Measurements from ENCODE around the gene BCORL1. TPM values are rescaled to one million over a fixed set of nuclear protein-coding genes. Genes with fewer than 3 reads are reported as not detected.

Gene BCORL1
- total RNA-seq, 2 donors from 2014 or later, result 3.0 to 4.4 TPM

DNA sequence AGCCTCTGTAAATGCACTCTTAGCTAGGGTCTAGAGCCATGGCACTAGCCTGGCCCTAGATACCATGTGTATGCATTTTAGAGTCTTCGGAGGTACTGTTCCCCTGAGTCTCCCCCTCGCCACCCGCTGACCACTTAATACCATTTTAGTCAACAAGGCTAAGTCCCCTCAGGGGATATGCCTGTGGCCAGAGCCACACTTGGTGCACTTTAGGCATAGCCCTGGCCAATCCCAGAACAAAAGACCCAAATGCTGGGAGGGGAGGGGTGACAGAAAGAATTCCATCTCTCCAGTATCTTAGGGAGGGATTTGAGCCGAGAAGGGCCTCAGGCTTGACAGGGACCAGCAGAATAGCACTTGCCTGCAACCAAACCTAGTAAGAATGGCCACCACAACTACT is 28.6 kb upstream of the BCORL1 start:
- Histone ChIP-seq H3K36me3 (replicated peaks in 1 of 2; ENCODE audit: insufficient read depth in 1 of 2, low read depth in 2 of 2) (no peaks in the 10 kb centered on the region), H3K9me3 (no peaks in the 10 kb centered on the region), H3K4me1 (peaks cover 15% of the 10 kb centered on the region), H3K27ac (no peak overlapping the region), H3K4me3 (no peak overlapping the region), H3K27me3 (no peaks in the 10 kb centered on the region)
- TF ChIP-seq POLR2A (IDR thresholded peaks at IDR 0.05), result no peak
- TF ChIP-seq, protein P1, sequence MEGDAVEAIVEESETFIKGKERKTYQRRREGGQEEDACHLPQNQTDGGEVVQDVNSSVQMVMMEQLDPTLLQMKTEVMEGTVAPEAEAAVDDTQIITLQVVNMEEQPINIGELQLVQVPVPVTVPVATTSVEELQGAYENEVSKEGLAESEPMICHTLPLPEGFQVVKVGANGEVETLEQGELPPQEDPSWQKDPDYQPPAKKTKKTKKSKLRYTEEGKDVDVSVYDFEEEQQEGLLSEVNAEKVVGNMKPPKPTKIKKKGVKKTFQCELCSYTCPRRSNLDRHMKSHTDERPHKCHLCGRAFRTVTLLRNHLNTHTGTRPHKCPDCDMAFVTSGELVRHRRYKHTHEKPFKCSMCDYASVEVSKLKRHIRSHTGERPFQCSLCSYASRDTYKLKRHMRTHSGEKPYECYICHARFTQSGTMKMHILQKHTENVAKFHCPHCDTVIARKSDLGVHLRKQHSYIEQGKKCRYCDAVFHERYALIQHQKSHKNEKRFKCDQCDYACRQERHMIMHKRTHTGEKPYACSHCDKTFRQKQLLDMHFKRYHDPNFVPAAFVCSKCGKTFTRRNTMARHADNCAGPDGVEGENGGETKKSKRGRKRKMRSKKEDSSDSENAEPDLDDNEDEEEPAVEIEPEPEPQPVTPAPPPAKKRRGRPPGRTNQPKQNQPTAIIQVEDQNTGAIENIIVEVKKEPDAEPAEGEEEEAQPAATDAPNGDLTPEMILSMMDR (IDR thresholded peaks at IDR 0.05), result no peak
- 93 to 100% methylated on average over 1 to 4 of the region's 4 CpGs for WGBS, 2 donors
- intact Hi-C loops (cut with DNase I), result no loop called here
- no peak for ATAC-seq
- DNase-seq, result no peak

DNA sequence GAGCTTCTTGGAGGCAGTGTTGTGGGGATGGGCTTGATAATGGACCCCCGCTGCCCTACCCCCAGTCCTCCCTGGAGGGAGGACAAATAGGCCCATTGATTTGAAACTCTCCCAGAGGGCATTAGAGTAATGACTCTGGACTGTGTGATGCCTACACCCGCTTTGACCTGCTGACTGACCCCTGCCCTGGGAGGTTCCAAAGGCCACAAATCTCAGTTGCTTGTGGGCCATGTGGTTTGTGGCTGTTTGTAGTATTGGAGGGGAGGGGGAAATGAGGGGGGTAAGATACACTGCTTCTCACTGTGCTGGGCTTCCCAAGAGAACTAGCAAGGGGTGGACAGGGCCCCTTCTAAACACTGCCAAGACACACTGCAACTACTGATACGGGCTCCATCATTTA is 27.6 kb upstream of the BCORL1 start:
- Histone ChIP-seq H3K4me1 (peaks cover 15% of the 10 kb centered on the region), H3K9me3 (no peaks in the 10 kb centered on the region), H3K27me3 (no peaks in the 10 kb centered on the region), H3K27ac (no peak overlapping the region), H3K36me3 (replicated peaks in 1 of 2; ENCODE audit: insufficient read depth in 1 of 2, low read depth in 2 of 2) (no peaks in the 10 kb centered on the region), H3K4me3 (no peak overlapping the region)
- DNase-seq (no peak), ATAC-seq (no peak)
- 83 to 100% methylated on average over 1 to 3 of the region's 3 CpGs for WGBS, 2 donors
- intact Hi-C loops (cut with DNase I), result no loop called here
- TF ChIP-seq, protein P1 (IDR thresholded peaks at IDR 0.05), result no peak
- TF ChIP-seq POLR2A (IDR thresholded peaks at IDR 0.05), result no peak

DNA sequence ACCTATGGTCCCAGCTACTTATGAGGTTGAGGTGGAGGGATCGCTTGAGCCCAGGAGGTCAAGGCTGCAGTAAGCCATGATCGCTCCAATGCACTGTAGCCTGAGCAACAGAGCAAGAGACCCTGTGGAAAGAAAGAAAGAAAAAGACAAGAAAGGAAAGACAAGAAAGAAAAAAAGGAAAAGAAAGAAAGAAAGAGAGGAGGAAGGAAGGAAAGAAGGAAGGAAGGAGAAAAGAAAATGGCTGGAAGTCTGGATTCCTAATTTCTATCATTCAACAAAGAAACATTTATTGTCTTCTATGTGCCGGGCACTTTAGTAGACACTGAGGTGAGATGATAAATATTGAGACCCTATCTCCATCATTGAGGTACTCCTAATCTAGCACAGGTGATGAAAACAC is 26.8 kb upstream of the BCORL1 start:
- H3K4me1 ChIP-seq, result peaks cover 15% of the 10 kb centered on the region
- DNase-seq (no peak), ATAC-seq (no peak)
- no peak overlapping the region for H3K4me3 ChIP-seq
- no peak overlapping the region for H3K27ac ChIP-seq
- H3K27me3 ChIP-seq, result no peaks in the 10 kb centered on the region
- H3K36me3 ChIP-seq (replicated peaks in 1 of 2; ENCODE audit: insufficient read depth in 1 of 2, low read depth in 2 of 2), result no peaks in the 10 kb centered on the region
- no peaks in the 10 kb centered on the region for H3K9me3 ChIP-seq
- intact Hi-C loops (cut with DNase I), result no loop called here
- TF ChIP-seq POLR2A (IDR thresholded peaks at IDR 0.05), result no peak
- TF ChIP-seq, protein P1 (IDR thresholded peaks at IDR 0.05), result no peak
- WGBS, 2 donors, result 98 to 100% methylated on average over 1 to 3 of the region's 3 CpGs

DNA sequence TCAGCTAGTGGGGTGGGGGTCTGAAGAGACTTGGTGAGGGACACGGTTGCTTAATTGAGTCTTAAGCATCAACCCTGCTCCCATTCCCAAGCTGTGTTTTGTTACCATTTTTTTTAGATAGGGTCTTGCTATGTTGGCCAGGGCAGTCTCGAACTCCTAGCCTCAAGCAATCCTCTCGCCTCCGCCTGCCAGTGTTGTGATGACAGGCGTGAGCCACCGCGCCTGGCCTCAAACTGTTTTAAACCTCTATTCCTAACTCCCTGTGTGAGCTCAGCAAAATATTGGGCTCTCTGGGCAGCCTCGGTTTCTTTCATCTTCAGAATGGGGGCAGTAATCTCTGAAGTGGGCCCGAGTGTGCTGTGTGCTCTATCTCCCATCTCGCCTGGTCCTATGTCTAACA is 26.3 kb upstream of the BCORL1 start:
- Histone ChIP-seq H3K27me3 (no peaks in the 10 kb centered on the region), H3K36me3 (replicated peaks in 1 of 2; ENCODE audit: insufficient read depth in 1 of 2, low read depth in 2 of 2) (no peaks in the 10 kb centered on the region), H3K27ac (no peak overlapping the region), H3K9me3 (no peaks in the 10 kb centered on the region), H3K4me3 (no peak overlapping the region), H3K4me1 (peaks cover 15% of the 10 kb centered on the region)
- TF ChIP-seq, protein P1 (IDR thresholded peaks at IDR 0.05), result no peak
- TF ChIP-seq POLR2A (IDR thresholded peaks at IDR 0.05), result no peak
- DNase-seq, result no peak
- intact Hi-C loops (cut with DNase I), result no loop called here
- 91 to 92% methylated on average over 10 of the region's 10 CpGs for WGBS, 2 donors
- ATAC-seq, result no peak

DNA sequence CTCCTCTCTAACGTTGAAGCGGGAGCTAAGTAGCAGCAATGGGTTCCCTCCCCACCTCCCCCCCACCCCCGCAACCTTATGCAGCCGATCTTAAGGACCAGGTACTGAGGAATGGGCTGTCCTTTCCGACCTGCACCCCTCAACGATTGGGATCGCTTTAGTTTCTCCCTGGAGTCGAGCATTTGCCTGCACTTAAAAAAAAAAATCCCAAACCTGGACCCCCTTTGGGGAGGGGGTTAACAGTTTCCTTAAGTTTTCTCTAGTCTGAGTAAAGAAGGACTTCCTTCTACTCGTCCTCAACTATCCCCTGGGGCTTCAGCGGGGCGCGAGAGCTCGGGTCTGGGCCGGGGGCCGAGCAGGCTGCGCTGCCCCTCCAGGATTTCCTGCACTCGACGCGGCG is 25.7 kb upstream of the BCORL1 start:
- no peak for TF ChIP-seq POLR2A (IDR thresholded peaks at IDR 0.05)
- TF ChIP-seq, protein P1 (IDR thresholded peaks at IDR 0.05), result no peak
- Histone ChIP-seq H3K4me1 (peaks cover 21% of the 10 kb centered on the region), H3K27ac (peak overlapping the region in 3 of 4 donors; percentile 44 to 74 (median 55)), H3K9me3 (no peaks in the 10 kb centered on the region), H3K4me3 (no peak overlapping the region), H3K36me3 (replicated peaks in 1 of 2; ENCODE audit: insufficient read depth in 1 of 2, low read depth in 2 of 2) (no peaks in the 10 kb centered on the region), H3K27me3 (no peaks in the 10 kb centered on the region)
- ATAC-seq (no peak), DNase-seq (no peak)
- intact Hi-C loops (cut with DNase I), result no loop called here
- 16 to 52% methylated on average over 7 to 13 of the region's 20 CpGs for WGBS, 2 donors

All from body of pancreas (tissue), 4 donors.